ENCODE data around the gene KLHL42. TPM values are rescaled to one million over a fixed set of nuclear protein-coding genes. Genes with fewer than 3 reads are reported as not detected.

The KLHL42 gene
- total RNA-seq, 1 donor: 42.0 TPM

DNA sequence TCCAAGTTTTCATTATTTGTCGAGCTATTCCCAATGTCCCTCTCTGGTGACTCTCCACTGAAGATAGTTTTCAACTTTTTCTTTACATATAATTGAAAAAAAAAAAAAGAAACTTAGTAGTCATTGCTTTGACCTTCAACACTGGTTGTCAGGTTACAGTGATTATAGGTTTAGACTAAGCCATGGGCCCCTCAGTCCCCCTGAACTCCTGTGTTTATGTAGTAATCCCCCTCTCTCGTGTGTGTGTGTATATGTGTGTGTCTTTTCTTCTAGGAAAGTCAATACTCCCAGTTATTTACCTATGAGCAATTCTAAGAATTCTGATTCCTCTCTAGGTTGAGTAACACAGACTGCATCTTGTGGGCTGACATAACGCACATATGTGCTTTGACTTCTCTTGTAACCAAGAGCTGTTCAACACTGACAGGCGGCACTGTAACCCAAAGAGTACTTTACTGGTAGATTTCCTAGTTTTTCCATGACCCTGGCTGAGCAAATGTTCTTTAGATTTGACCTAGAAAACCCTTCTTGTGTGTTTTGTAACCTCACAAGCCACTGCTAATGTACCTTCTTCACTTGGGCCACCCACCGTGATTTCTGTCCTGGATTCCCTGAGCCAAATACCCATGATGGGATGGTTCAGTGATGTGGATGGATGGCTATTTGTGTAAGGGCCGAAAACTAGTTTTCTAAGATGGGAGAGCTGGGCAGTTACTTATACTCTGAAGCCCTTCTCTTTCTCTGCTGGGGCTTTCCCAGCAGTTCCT is 15.0 kb downstream of the KLHL42 start:
- no peak for DNase-seq (ENCODE audit: insufficient read length, low spot score, missing footprints)
- Histone ChIP-seq H3K4me2 (ENCODE audit: insufficient read depth, low read length) (no peak overlapping the region), H3K79me2 (ENCODE audit: insufficient read depth, low read length) (peaks cover 20% of the 10 kb centered on the region), H3K27me3 (ENCODE audit: insufficient read depth, low read length) (no peaks in the 10 kb centered on the region), H3K27ac (ENCODE audit: low read depth, low read length) (no peak overlapping the region), H3K4me1 (ENCODE audit: insufficient read depth, low read length) (no peaks in the 10 kb centered on the region), H3K9me3 (ENCODE audit: low read depth, low read length) (no peaks in the 10 kb centered on the region), H3K4me3 (ENCODE audit: insufficient read depth, low read length) (no peak overlapping the region), H4K20me1 (ENCODE audit: insufficient read depth, low read length) (no peaks in the 10 kb centered on the region), H3K36me3 (ENCODE audit: insufficient read depth, low read length) (peaks cover 54% of the 10 kb centered on the region), H2AFZ (ENCODE audit: low read length) (no peak overlapping the region)
- TF ChIP-seq, protein P1, sequence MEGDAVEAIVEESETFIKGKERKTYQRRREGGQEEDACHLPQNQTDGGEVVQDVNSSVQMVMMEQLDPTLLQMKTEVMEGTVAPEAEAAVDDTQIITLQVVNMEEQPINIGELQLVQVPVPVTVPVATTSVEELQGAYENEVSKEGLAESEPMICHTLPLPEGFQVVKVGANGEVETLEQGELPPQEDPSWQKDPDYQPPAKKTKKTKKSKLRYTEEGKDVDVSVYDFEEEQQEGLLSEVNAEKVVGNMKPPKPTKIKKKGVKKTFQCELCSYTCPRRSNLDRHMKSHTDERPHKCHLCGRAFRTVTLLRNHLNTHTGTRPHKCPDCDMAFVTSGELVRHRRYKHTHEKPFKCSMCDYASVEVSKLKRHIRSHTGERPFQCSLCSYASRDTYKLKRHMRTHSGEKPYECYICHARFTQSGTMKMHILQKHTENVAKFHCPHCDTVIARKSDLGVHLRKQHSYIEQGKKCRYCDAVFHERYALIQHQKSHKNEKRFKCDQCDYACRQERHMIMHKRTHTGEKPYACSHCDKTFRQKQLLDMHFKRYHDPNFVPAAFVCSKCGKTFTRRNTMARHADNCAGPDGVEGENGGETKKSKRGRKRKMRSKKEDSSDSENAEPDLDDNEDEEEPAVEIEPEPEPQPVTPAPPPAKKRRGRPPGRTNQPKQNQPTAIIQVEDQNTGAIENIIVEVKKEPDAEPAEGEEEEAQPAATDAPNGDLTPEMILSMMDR (IDR thresholded peaks at IDR 0.05; ENCODE audit: extremely low read depth, low read depth, low read length): no peak

DNA sequence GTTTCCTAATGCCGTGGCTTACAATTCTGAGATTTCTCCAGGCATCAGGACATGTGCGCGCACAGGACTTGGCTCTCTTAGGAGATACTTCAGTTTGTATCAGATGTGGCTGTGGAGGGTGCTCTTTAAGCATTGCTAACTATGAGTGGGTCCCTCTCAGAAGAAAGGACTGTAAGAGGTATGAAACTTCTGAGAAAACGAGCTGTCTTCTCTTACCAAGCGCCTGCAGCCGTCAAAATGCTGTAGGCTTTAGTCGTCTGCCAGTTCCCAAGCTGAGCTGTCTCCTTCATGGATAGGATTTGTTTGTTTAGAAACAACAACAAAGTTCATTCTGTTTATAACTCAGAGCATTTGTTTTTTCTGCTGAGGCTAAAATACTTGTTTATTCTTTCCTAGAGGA is 16.1 kb downstream of the KLHL42 start:
- Histone ChIP-seq H3K9me3 (ENCODE audit: low read depth, low read length) (no peaks in the 10 kb centered on the region), H4K20me1 (ENCODE audit: insufficient read depth, low read length) (no peaks in the 10 kb centered on the region), H3K79me2 (ENCODE audit: insufficient read depth, low read length) (peaks cover 9% of the 10 kb centered on the region)

DNA sequence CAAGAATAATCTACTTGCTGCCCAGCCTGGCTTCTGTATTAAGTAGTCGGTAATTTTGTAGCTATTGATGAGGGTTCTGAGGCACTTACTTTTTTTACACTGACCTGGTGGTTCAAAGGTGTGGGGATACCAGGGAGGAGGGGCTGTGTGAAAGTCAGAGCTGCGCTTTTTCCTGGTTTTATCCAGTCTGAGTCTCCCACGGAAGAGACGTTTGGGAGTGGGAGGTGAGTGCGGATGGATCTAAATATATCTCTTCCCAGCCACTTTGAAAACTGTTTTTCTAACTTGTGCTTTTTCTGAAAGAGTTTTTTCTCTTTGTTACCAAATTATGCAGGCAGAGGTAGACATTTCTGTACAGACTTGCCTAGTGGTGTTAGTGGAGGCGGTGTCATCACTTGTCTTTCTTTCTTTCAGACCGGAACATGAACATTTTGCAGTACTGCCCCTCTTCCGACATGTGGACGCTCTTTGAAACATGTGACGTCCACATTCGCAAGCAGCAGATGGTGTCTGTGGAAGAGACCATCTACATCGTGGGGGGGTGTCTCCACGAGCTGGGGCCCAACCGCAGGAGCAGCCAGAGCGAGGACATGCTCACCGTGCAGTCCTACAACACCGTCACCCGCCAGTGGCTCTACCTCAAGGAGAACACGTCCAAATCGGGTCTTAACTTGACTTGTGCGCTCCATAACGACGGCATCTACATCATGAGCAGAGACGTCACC is 17.4 kb downstream of the KLHL42 start:
- H3K4me3 ChIP-seq (ENCODE audit: insufficient read depth, low read length): no peak overlapping the region
- no peak overlapping the region for H3K4me2 ChIP-seq (ENCODE audit: insufficient read depth, low read length)
- no peaks in the 10 kb centered on the region for H4K20me1 ChIP-seq (ENCODE audit: insufficient read depth, low read length)
- no peaks in the 10 kb centered on the region for H3K79me2 ChIP-seq (ENCODE audit: insufficient read depth, low read length)
- H3K4me1 ChIP-seq (ENCODE audit: insufficient read depth, low read length): no peaks in the 10 kb centered on the region
- H2AFZ ChIP-seq (ENCODE audit: low read length): no peak overlapping the region
- TF ChIP-seq, protein P1 (IDR thresholded peaks at IDR 0.05; ENCODE audit: extremely low read depth, low read depth, low read length): no peak
- no peaks in the 10 kb centered on the region for H3K27me3 ChIP-seq (ENCODE audit: insufficient read depth, low read length)
- H3K27ac ChIP-seq (ENCODE audit: low read depth, low read length): no peak overlapping the region
- no peaks in the 10 kb centered on the region for H3K9me3 ChIP-seq (ENCODE audit: low read depth, low read length)
- peaks cover 45% of the 10 kb centered on the region for H3K36me3 ChIP-seq (ENCODE audit: insufficient read depth, low read length)
- no peak for DNase-seq (ENCODE audit: insufficient read length, low spot score, missing footprints)

More for the DNA sequence above, 16.1 kb downstream of the KLHL42 start:
- Histone ChIP-seq H3K36me3 (ENCODE audit: insufficient read depth, low read length) (peaks cover 57% of the 10 kb centered on the region), H3K4me1 (ENCODE audit: insufficient read depth, low read length) (no peaks in the 10 kb centered on the region), H2AFZ (ENCODE audit: low read length) (no peak overlapping the region), H3K4me2 (ENCODE audit: insufficient read depth, low read length) (no peak overlapping the region), H3K27ac (ENCODE audit: low read depth, low read length) (no peak overlapping the region), H3K4me3 (ENCODE audit: insufficient read depth, low read length) (no peak overlapping the region), H3K27me3 (ENCODE audit: insufficient read depth, low read length) (no peaks in the 10 kb centered on the region)
- DNase-seq (ENCODE audit: insufficient read length, low spot score, missing footprints): no peak
- TF ChIP-seq, protein P1 (IDR thresholded peaks at IDR 0.05; ENCODE audit: extremely low read depth, low read depth, low read length): no peak

DNA sequence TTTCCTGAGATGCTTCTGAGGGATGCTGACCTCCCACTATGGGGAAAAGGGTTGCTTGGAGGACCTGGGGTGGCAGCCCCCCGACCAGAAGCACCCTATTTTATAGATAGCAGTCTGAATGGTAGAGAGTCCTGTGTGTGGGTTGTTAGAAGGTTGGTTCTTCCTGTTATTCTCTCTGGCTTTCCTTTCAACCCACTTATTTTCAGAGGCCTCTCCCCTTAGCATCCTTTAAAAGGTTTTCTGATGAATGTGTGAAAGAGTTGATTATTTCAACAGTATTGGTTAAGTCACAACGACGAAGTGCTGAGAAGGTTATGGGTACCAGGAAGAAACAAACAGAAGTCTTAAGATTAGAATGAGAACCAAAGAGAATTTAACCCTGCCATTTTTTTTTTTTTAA is 20.8 kb downstream of the KLHL42 start:
- Histone ChIP-seq H3K27me3 (ENCODE audit: insufficient read depth, low read length) (no peaks in the 10 kb centered on the region), H3K27ac (ENCODE audit: low read depth, low read length) (no peak overlapping the region), H3K4me2 (ENCODE audit: insufficient read depth, low read length) (no peak overlapping the region), H3K36me3 (ENCODE audit: insufficient read depth, low read length) (peaks cover 36% of the 10 kb centered on the region), H3K79me2 (ENCODE audit: insufficient read depth, low read length) (no peaks in the 10 kb centered on the region), H3K4me1 (ENCODE audit: insufficient read depth, low read length) (no peaks in the 10 kb centered on the region), H4K20me1 (ENCODE audit: insufficient read depth, low read length) (no peaks in the 10 kb centered on the region), H2AFZ (ENCODE audit: low read length) (no peak overlapping the region), H3K4me3 (ENCODE audit: insufficient read depth, low read length) (no peak overlapping the region), H3K9me3 (ENCODE audit: low read depth, low read length) (no peaks in the 10 kb centered on the region)
- no peak for DNase-seq (ENCODE audit: insufficient read length, low spot score, missing footprints)
- TF ChIP-seq, protein P1 (IDR thresholded peaks at IDR 0.05; ENCODE audit: extremely low read depth, low read depth, low read length): no peak

Data from osteoblast (primary cell).